Measurements from ENCODE around the gene COG5.

COG5 gene

GRCh38 chr7:107185716-107186115 is 378.0 kb downstream of the COG5 start:
- no peak for DNase-seq (ENCODE audit: low read depth)

- no peak for DNase-seq (ENCODE audit: low read depth)
Measured at GRCh38 chr7:107181172-107181571, 382.5 kb downstream of the COG5 start.

- no peak for DNase-seq (ENCODE audit: low read depth)
Measured at GRCh38 chr7:107180378-107180777, 383.3 kb downstream of the COG5 start.

- DNase-seq (ENCODE audit: low read depth) = no peak
Measured at GRCh38 chr7:107179326-107180164, 384.2 kb downstream of the COG5 start.

- DNase-seq (ENCODE audit: low read depth) = no peak
Measured at GRCh38 chr7:107173691-107174406, 389.9 kb downstream of the COG5 start.

- no peak for DNase-seq (ENCODE audit: low read depth)
Measured at GRCh38 chr7:107173191-107173590, 390.5 kb downstream of the COG5 start.

- no peak for DNase-seq (ENCODE audit: low read depth)
Measured at GRCh38 chr7:107172276-107173032, 391.3 kb downstream of the COG5 start.

GRCh38 chr7:107171496-107171895 is 392.2 kb downstream of the COG5 start:
- no peak for DNase-seq (ENCODE audit: low read depth)

GRCh38 chr7:107170051-107170915 is 393.4 kb downstream of the COG5 start:
- no peak for DNase-seq (ENCODE audit: low read depth)

- no peak for DNase-seq (ENCODE audit: low read depth)
Measured at GRCh38 chr7:107169120-107170050, 394.3 kb downstream of the COG5 start.

- DNase-seq (ENCODE audit: low read depth) = peak; percentile 96
Measured at GRCh38 chr7:107168233-107169119, 395.2 kb downstream of the COG5 start, which contains the start of gene HBP1. HBP1 (plus strand) TSS chr7:107169003; CDS start chr7:107179894, 10,891 bp downstream.

GRCh38 chr7:107167483-107168232 is 396.1 kb downstream of the COG5 start:
- no peak for DNase-seq (ENCODE audit: low read depth)

GRCh38 chr7:107166736-107167426 is 396.8 kb downstream of the COG5 start:
- no peak for DNase-seq (ENCODE audit: low read depth)

- DNase-seq (ENCODE audit: low read depth) = no peak
Measured at GRCh38 chr7:107165341-107165740, 398.4 kb downstream of the COG5 start.

- no peak for DNase-seq (ENCODE audit: low read depth)
Measured at GRCh38 chr7:107164092-107164491, 399.6 kb downstream of the COG5 start.

- no peak for DNase-seq (ENCODE audit: low read depth)
Measured at GRCh38 chr7:107162475-107162874, 401.2 kb downstream of the COG5 start.

- no peak for DNase-seq (ENCODE audit: low read depth)
Measured at GRCh38 chr7:107161415-107161814, 402.3 kb downstream of the COG5 start.

GRCh38 chr7:107160389-107160788 is 403.3 kb downstream of the COG5 start:
- DNase-seq (ENCODE audit: low read depth) = no peak
